Inflammatory macrophage treated with lipopolysaccharide for 4 hours (primary cell): ENCODE measurements around the gene SYNM.

Source experiments
- DNase-seq: peaks from one replicate; pipeline ENCODE4 v3.0.0-alpha.2; 2020

The SYNM gene

DNA sequence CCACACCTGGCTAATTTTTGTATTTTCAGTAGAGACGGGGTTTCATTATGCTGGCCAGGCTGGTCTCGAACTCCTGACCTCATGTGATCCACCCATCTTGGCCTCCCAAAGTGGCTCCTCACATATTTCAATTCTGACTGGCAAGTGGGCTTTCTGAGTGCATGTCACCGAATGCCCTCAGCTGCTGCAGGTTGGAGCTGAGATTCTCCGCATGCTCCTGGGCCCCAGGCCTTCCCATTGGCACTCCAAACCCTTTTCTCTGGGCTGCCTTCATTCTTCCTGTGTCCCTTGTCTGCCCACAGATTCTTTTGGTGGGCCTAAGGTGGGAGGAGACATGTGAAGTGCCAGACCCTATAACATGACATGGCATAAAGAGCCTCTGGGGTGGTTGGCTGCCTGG, 67.3 kb downstream of the SYNM start:
- DNase-seq = no peak

DNA sequence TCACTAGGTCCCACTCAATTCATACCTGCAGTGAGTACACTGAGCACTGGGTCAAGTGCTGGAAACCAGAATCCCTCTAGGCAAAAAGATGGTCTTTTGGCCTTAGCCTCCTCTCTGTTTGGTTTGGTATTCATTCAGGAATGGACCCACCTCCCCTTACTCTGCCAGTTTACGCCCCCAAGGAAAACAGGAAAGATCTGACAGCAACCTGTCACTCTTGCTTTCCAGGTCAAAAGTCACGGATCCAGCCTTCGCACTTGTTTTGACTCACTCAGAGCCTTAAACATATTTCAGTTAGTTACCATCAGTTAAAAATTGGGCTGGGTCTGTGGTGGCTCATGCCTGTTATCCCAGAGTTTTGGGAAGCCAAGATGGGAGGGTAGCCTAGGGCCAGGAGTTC, 68.1 kb downstream of the SYNM start:
- DNase-seq = no peak

DNA sequence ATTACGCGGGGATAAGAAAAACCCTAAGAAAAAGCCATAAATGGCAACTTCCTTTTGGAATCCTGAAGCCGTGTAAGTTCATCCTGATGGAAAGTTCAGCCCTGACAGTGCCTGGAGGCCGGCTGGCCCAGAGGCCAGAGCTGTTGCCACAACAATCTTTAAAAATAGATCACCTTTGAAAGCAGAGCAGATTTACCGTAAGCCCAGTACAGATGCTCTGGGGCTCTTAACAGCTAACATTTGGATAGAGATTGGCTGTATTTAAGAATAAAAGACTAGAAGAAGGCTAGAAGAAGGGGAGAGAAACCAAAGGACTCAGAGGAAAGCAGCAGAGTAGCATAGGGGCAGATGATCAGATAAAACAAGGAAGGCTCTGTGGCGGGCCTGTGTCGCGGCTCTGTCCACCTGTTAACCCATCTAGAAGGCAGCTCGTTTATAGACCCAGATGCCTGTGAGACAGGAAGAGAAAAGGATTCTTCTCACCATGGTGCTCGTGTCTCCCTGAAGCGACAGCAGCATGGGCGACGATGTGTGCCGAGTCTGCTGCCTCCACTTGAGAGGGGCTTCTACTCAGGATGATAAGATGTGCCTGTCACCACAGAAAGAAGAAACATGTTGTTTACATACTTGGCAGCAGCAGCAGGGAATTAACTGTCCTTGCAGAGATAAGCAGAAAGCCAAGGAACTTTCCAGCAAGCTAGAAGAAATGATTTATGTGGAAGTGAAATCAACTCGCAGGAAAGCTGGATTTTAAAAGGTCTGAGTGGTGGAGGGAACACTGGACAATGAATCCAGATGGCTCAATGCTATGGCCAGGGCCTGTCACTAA, 69.9 kb downstream of the SYNM start:
- DNase-seq = no peak

DNA sequence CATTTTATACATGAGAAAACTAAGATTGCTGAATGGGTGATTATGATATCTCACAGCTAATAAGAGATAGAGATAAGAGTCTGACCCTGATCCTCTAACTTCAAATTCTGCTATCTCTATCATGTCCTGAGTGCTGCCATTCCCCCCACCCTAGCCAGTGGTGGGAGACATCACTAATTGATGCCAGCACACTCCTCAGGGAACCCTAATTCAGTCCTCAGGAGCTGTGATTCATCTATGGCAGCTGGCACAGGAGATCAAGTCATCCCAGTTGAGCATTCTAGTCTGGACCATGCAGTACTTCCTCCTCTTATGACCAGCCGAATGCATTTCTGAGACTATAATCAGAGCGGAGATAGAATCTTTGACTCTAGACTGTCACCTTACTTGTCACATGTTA, 71.9 kb downstream of the SYNM start:
- DNase-seq = no peak

GRCh38 chr15:99177679-99178078, 72.8 kb downstream of the SYNM start:
- DNase-seq = no peak

- no peak for DNase-seq
Observed at GRCh38 chr15:99180086-99180963, 75.4 kb downstream of the SYNM start.

- DNase-seq = no peak
Observed at GRCh38 chr15:99180964-99181306, 76.1 kb downstream of the SYNM start.

- peak; percentile 59 for DNase-seq
Observed at GRCh38 chr15:99181545-99181971, 76.7 kb downstream of the SYNM start.

- DNase-seq = peak; percentile 78
Observed at GRCh38 chr15:99182791-99183190, 77.9 kb downstream of the SYNM start.
